22Rv1 (cell line): ENCODE measurements around the gene TMEM165.
"Not testable (repeated sequence)": the region's sequence is repeated elsewhere in the genome, so short reads cannot be mapped to it uniquely, and the experiment has no call there.

ENCODE experiments used
- H3K27ac ChIP-seq: fragments of 450-650 bp; 2 replicates; pipeline ENCODE4 v1.5.1; 2017
- CTCF ChIP-seq: fragments of 450-650 bp; IDR thresholded peaks from 2 replicates; pipeline ENCODE4 v1.5.1; 2017; ENCODE audit warnings: mild to moderate bottlenecking
- ZFX ChIP-seq: fragments of 450-650 bp; IDR thresholded peaks from 2 replicates; pipeline ENCODE4 v1.6.1; 2017; ENCODE audit warnings: antibody characterized with exemption, borderline replicate concordance

TMEM165 gene

GRCh38 chr4:55352726-55353125 is 43.0 kb upstream of the TMEM165 start:
- no peak overlapping the region for H3K27ac ChIP-seq
- TF ChIP-seq ZFX, result no peak

GRCh38 chr4:55353228-55353747 is 42.5 kb upstream of the TMEM165 start:
- not testable (repeated sequence) for H3K27ac ChIP-seq

- TF ChIP-seq CTCF (no peak), ZFX (no peak)
- no peak overlapping the region for H3K27ac ChIP-seq
Measured at GRCh38 chr4:55354648-55355047, 41.1 kb upstream of the TMEM165 start.

- TF ChIP-seq CTCF, result no peak
- no peak overlapping the region for H3K27ac ChIP-seq
Measured at GRCh38 chr4:55355555-55355954, 40.2 kb upstream of the TMEM165 start.

GRCh38 chr4:55356991-55357461 is 38.7 kb upstream of the TMEM165 start:
- TF ChIP-seq CTCF, result no peak
- no peak for TF ChIP-seq ZFX
- H3K27ac ChIP-seq, result no peak overlapping the region

- peak overlapping the region; percentile 23; the same call in 1 of the 2 replicates for H3K27ac ChIP-seq
Measured at GRCh38 chr4:55358246-55358645, 37.5 kb upstream of the TMEM165 start.

GRCh38 chr4:55358668-55359067 is 37.1 kb upstream of the TMEM165 start:
- peak overlapping the region; percentile 23; the same call in 1 of the 2 replicates for H3K27ac ChIP-seq
- TF ChIP-seq ZFX (no peak), CTCF (no peak)

More at GRCh38 chr4:55358246-55358645, 37.5 kb upstream of the TMEM165 start:
- TF ChIP-seq CTCF (no peak), ZFX (no peak)

- TF ChIP-seq CTCF (no peak), ZFX (no peak)
- H3K27ac ChIP-seq, result peak overlapping the region; percentile 23; the same call in 1 of the 2 replicates
Measured at GRCh38 chr4:55359397-55359916, 36.3 kb upstream of the TMEM165 start.

- H3K27ac ChIP-seq, result not testable (repeated sequence)
Measured at GRCh38 chr4:55362938-55363337, 32.8 kb upstream of the TMEM165 start.
